MCF 10A (cell line): Measurements from ENCODE around the gene IGFBP6. TPM values are rescaled to one million over a fixed set of nuclear protein-coding genes. Genes with fewer than 3 reads are reported as not detected.

ENCODE experiments used
- BruUV-seq: library from RNA; stranded (reverse); fragments of 400-500 nt; replicated peaks from 2 replicates; lab custom pipeline; 2021; lab: Mats Ljungman, UMichigan
- CTCF ChIA-PET: fragments of 300-600 bp; sonication (Branson Sonifier 250); formaldehyde crosslinking; extraction: SDS; loops from one replicate; lab custom pipeline; 2021; ENCODE audit warnings: antibody characterized with exemption, inconsistent platforms; lab: Yijun Ruan, JAX
- POLR2A ChIA-PET: fragments of 300-600, 350-650 bp; sonication (Branson Sonifier 250); formaldehyde crosslinking; extraction: SDS; loops from one replicate; lab custom pipeline; 2020; ENCODE audit warnings: antibody characterized with exemption, inconsistent platforms; lab: Yijun Ruan, JAX
- DNase-seq: peaks from one replicate; pipeline ENCODE4 v3.0.0-alpha.2; 2018; ENCODE audit not compliant: unreplicated experiment
- H3K27ac Mint-ChIP-seq: one replicate; pipeline ENCODE4 v1.8.0; 2022; ENCODE audit warnings: mild to moderate bottlenecking, low read depth, mixed read lengths; ENCODE audit not compliant: unreplicated experiment
- H3K27me3 Mint-ChIP-seq: one replicate; pipeline ENCODE4 v1.8.0; 2022; ENCODE audit warnings: mixed read lengths; ENCODE audit not compliant: insufficient read depth, unreplicated experiment
- H3K36me3 Mint-ChIP-seq: one replicate; pipeline ENCODE4 v1.8.0; 2022; ENCODE audit warnings: mild to moderate bottlenecking, moderate library complexity, mixed read lengths; ENCODE audit not compliant: insufficient read depth, unreplicated experiment
- H3K4me1 Mint-ChIP-seq: one replicate; pipeline ENCODE4 v1.8.0; 2022; ENCODE audit warnings: mixed read lengths; ENCODE audit not compliant: insufficient read depth, unreplicated experiment
- H3K4me3 Mint-ChIP-seq: one replicate; pipeline ENCODE4 v1.8.0; 2022; ENCODE audit warnings: mild to moderate bottlenecking, moderate library complexity, mixed read lengths; ENCODE audit not compliant: unreplicated experiment
- H3K9me3 Mint-ChIP-seq: one replicate; pipeline ENCODE4 v1.8.0; 2022; ENCODE audit warnings: mixed read lengths; ENCODE audit not compliant: unreplicated experiment
- intact Hi-C: fragments of 100-400 bp; cut with micrococcal nuclease; formaldehyde crosslinking; loops from 2 replicates; pipeline ENCODE4 v1.14.1; 2022
- total RNA-seq: library from RNA; stranded (reverse); gene quantifications from 2 replicates; pipeline ENCODE4 v1.2.3, GENCODE V29; 2022
- TF ChIP-seq, protein P1 (sequence below): fragments of 200-600 bp; IDR thresholded peaks from one replicate; pipeline ENCODE4 v1.8.0; 2022; ENCODE audit warnings: antibody characterized with exemption, mild to moderate bottlenecking; ENCODE audit not compliant: unreplicated experiment

IGFBP6 gene
- total RNA-seq, 1 experiment from 2014 or later = 6.4 TPM

DNA sequence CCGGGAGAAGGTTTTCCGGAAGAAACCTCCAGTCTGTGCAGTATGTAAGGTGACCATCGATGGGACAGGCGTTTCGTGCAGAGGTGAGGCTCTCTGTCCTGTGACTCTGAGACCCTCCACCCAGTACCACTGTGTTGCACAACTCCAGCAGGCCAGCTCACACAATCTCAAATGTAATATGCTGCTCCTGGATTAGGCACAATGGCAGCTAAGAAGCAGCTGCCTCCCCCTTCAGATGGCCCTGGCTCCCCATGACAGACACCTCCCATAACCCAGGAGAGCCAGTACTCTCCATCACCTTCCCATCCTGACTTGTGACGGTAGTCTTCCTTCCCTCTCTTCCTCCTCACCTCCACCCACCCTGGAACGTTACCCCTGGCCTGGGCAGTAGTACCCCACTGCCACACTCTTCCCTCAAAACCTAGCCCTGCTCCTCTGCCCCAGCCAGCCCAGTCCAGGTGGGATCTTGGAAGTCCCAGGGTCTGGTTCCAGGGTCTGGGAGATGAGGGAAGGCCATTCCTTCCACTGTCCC, 45.5 kb upstream of the IGFBP6 start:
- H3K9me3 Mint-ChIP-seq = no peaks in the 10 kb centered on the region
- no TSS peak for BruUV-seq
- DNase-seq = no peak
- TF ChIP-seq, protein P1, sequence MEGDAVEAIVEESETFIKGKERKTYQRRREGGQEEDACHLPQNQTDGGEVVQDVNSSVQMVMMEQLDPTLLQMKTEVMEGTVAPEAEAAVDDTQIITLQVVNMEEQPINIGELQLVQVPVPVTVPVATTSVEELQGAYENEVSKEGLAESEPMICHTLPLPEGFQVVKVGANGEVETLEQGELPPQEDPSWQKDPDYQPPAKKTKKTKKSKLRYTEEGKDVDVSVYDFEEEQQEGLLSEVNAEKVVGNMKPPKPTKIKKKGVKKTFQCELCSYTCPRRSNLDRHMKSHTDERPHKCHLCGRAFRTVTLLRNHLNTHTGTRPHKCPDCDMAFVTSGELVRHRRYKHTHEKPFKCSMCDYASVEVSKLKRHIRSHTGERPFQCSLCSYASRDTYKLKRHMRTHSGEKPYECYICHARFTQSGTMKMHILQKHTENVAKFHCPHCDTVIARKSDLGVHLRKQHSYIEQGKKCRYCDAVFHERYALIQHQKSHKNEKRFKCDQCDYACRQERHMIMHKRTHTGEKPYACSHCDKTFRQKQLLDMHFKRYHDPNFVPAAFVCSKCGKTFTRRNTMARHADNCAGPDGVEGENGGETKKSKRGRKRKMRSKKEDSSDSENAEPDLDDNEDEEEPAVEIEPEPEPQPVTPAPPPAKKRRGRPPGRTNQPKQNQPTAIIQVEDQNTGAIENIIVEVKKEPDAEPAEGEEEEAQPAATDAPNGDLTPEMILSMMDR = no peak
- H3K27me3 Mint-ChIP-seq = no peaks in the 10 kb centered on the region
- peaks cover 13% of the 10 kb centered on the region for H3K36me3 Mint-ChIP-seq
- POLR2A ChIA-PET = interaction anchor here (0.6 to 1.5 kb wide), 6 partner anchors 27 to 846 kb away, joined by 3 to 7 read pairs (median 3); partner anchors contain the start of genes EIF4B, KRT18 and SPRYD3
- peaks cover 43% of the 10 kb centered on the region for H3K4me1 Mint-ChIP-seq
- peak overlapping the region; percentile 80 for H3K4me3 Mint-ChIP-seq
- CTCF ChIA-PET = interaction anchor here (1.1 to 1.4 kb wide), 2 partner anchors 13 to 14 kb away, joined by 4 to 10 read pairs; no protein-coding TSS in a partner anchor
- intact Hi-C loops = no loop called here
- peak overlapping the region; percentile 59 for H3K27ac Mint-ChIP-seq

DNA sequence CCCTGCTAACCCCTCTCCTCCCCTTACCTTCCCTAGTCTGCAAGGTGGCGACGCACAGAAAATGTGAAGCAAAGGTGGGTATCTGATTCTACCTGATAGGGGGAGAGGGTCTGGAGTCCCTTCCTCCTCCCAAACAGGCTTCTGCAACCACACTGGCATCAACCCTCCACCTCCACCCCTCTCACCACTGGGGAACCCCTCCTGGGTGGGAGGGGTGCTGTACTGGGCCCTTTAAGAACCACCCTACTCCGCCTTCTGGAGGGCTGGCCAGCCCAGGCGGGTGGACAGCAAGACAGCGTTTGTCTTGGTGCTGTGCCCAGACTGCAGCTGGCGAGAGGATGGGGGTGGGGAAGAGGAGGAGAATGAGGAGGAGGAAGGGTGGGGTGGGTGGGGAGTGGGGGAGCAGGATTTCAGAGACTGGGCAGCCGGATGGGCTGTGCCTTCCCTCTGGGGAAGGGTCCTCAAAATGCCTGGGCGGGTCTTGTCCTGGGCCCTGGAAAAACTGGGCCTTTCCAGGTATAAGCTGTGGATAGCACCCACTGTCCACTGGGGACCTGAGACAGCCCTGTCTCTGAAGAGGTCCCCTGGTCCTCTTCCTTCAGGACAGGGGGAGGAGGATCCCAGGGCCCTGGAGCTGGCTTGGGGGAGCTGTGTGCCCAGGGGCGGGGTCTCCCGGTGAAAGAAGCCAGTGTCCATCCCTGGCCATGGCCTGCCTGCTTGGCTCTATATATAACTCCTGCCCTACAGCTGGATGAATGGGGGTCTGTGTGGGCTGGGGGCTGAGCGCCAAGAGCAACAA, 44.8 kb upstream of the IGFBP6 start:
- Mint-ChIP-seq H3K36me3 (peaks cover 13% of the 10 kb centered on the region), H3K27me3 (no peaks in the 10 kb centered on the region), H3K4me3 (peak overlapping the region; percentile 80), H3K9me3 (no peaks in the 10 kb centered on the region), H3K27ac (peak overlapping the region; percentile 97), H3K4me1 (peaks cover 41% of the 10 kb centered on the region)
- intact Hi-C loops = no loop called here
- DNase-seq = peak; percentile 82
- ChIA-PET CTCF (interaction anchor here (0.7 to 2.7 kb wide), 10 partner anchors 9 to 439 kb away, joined by 3 to 25 read pairs (median 8); partner anchors contain the start of genes AAAS and IGFBP6), POLR2A (interaction anchor here (0.7 to 3.1 kb wide), 7 partner anchors 9 to 60 kb away, joined by 3 to 16 read pairs (median 3); partner anchors contain the start of genes EIF4B and SPRYD3)
- TF ChIP-seq, protein P1 = no peak
- no TSS peak for BruUV-seq

DNA sequence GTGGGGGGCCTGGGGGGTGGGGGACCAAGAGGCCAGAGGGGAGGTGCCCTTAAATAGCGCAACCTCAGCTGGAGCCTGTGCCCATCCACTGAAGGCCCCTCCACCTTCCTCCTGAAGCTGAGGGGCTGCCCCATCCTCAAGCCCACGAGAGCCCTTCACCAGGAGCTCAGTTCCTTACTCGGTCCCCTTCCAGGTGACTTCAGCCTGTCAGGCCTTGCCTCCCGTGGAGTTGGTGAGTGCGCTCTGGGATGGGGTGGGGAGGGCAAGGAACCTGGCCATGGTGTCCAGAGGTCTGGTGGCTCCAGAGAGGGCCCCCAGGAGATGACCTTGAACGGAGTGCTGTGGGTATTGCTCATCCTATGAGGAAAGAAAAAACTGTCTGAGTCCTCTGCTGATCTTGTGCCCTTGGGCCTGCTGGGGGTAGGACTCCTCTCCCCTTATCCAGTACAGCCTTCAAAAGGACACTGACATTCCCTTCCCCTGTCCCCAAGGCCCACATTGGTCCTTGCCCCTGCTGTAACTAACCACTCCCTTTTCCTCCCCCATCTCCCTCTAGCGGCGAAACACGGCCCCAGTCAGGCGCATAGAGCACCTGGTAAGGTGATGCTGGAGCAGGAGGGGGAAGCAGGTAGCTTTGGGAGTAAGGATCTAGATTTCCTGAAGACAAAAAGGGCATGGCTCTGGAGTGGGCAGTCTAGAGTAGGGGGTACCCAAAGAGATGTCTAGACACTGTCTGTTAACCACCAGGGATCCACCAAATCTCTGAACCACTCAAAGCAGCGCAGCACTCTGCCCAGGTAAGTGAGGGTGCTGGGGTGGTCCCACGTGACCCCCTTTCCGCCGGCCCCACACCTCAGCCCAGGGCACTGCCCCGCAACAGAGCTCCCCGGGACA, 44.0 kb upstream of the IGFBP6 start:
- intact Hi-C loops = no loop called here
- POLR2A ChIA-PET = interaction anchor here (0.6 to 3.1 kb wide), 18 partner anchors 9 to 470 kb away, joined by 3 to 23 read pairs (median 4); partner anchors contain the start of genes CSAD, EIF4B, IGFBP6 and SOAT2
- Mint-ChIP-seq H3K4me3 (peak overlapping the region; percentile 80), H3K36me3 (peaks cover 16% of the 10 kb centered on the region), H3K27ac (peak overlapping the region; percentile 97), H3K4me1 (peaks cover 40% of the 10 kb centered on the region), H3K27me3 (no peaks in the 10 kb centered on the region), H3K9me3 (no peaks in the 10 kb centered on the region)
- CTCF ChIA-PET = interaction anchor here (0.6 to 2.7 kb wide), 14 partner anchors 9 to 439 kb away, joined by 3 to 25 read pairs (median 4); partner anchors contain the start of genes AAAS and IGFBP6
- BruUV-seq = TSS peak; percentile 23
- DNase-seq = peak; percentile 79
- TF ChIP-seq, protein P1 = peak; percentile 37
